Subcutaneous abdominal adipose tissue (tissue), 5 donors: ENCODE data around the gene TMEM11.
"Not testable (repeated sequence)": the region's sequence is repeated elsewhere in the genome, so short reads cannot be mapped to it uniquely, and the experiment has no call there.

Experiments used
- H3K27ac ChIP-seq: one replicate; pipeline ENCODE4 v1.7.0; 2013; ENCODE audit warnings: low read depth, mild to moderate bottlenecking, inconsistent platforms, low read length, moderate library complexity
- H3K27me3 ChIP-seq, 5 donors: one replicate each; pipeline ENCODE4 v1.7.0; 2013; ENCODE audit warnings: low read length in 5 of 5, inconsistent platforms in 1 of 5; ENCODE audit not compliant: control insufficient read depth in 5 of 5, insufficient read depth in 4 of 5
- H3K36me3 ChIP-seq, 5 donors: one replicate each; pipeline ENCODE4 v1.7.0; 2013; ENCODE audit warnings: low read length in 5 of 5; ENCODE audit not compliant: control insufficient read depth in 5 of 5, insufficient read depth in 5 of 5
- H3K4me1 ChIP-seq, 5 donors: one replicate each; pipeline ENCODE4 v1.7.0; 2013; ENCODE audit warnings: low read length in 5 of 5, mild to moderate bottlenecking in 3 of 5, moderate library complexity in 1 of 5; ENCODE audit not compliant: control insufficient read depth in 5 of 5, insufficient read depth in 5 of 5
- H3K4me3 ChIP-seq, 5 donors: one replicate each; pipeline ENCODE4 v1.7.0; 2013; ENCODE audit warnings: low read length in 5 of 5, low read depth in 1 of 5
- H3K9ac ChIP-seq, 5 donors: one replicate each; pipeline ENCODE4 v1.7.0; 2013; ENCODE audit warnings: low read length in 5 of 5, mild to moderate bottlenecking in 4 of 5, moderate library complexity in 3 of 5
- H3K9me3 ChIP-seq, 5 donors: one replicate each; pipeline ENCODE4 v1.7.0; 2013; ENCODE audit warnings: low read length in 5 of 5; ENCODE audit not compliant: control insufficient read depth in 5 of 5
- donor health status: healthy.
- donor health status: healthy.
- donor health status: healthy.
- donor health status: healthy.
- donor health status: healthy.

The TMEM11 gene

DNA sequence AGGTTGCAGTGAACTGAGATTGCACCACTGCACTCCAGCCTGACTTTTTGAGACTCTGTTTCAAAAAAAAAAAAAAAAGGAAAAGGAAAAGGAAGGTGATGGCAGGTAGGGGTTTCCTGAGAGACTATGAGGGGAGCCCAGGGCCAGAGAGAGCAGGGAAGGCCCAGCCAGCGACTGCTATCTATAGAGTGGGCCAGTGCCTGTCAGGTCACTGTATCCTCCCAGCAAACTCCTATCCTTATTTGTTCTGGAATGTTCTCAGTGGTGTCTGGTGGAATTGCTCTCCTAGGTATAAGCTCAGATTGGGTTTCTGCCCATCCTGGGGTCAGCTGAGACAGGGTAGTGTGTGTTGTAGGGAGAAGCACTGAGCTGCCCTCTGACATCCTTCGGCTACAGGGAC lies 14.9 kb upstream of the TMEM11 start:
- Histone ChIP-seq H3K27ac (no peak overlapping the region), H3K27me3 (no peaks in the 10 kb centered on the region), H3K9me3 (peaks cover 0 to 8% (median 4%) of the 10 kb centered on the region in 5 donors), H3K36me3 (no peaks in the 10 kb centered on the region), H3K4me3 (no peak overlapping the region), H3K4me1 (peaks cover 1 to 16% (median 11%) of the 10 kb centered on the region in 5 donors), H3K9ac (no peak overlapping the region)

DNA sequence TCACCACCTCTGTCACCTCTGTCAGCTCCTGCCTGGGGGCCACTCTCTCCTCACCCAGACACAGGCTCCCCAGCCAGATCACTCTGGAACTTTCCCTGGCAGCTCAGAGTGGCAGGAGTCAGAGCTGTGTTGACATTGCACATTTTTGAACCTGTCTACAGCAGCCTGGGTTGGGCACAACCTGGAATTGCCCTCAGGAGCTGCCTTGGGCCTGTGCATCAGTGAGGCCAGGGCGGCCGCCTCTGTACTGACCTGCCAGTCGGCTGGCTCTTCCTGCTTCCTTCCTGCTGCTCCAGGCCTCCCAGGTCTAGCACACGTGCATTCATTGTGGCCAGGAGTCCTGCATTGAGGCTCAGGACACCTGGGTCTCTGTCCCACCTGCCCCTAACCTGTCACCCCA lies 14.2 kb upstream of the TMEM11 start:
- no peak overlapping the region for H3K4me3 ChIP-seq
- no peak overlapping the region for H3K9ac ChIP-seq
- H3K9me3 ChIP-seq = peaks cover 0 to 6% (median 4%) of the 10 kb centered on the region in 5 donors

DNA sequence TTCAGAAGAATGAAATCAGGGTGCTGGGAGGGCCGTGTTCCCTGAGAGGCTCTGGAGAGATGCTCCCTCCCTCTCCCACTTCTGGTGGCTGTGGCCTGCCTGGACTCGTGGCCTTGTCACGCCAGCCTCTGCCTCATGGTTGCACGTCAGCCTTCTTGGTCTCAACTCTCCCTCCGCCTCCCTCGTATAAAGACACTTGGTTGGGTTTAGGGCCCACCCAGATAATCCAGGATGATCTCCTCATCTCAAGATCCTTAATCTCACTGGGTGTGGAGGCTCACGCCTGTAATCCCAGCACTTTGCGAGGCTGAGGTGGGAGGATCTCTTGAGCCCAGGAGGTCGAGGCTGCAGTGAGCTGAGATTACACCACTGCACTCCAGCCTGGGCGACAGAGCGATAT lies 13.3 kb upstream of the TMEM11 start:
- H3K36me3 ChIP-seq, H3K4me3 ChIP-seq, H3K27ac ChIP-seq, H3K27me3 ChIP-seq, H3K9ac ChIP-seq, H3K9me3 ChIP-seq: not testable (repeated sequence)
- H3K4me1 ChIP-seq = peaks cover 0 to 13% (median 6%) of the 10 kb centered on the region in 5 donors

More for the DNA sequence above, 14.2 kb upstream of the TMEM11 start:
- H3K27ac ChIP-seq = no peak overlapping the region
- no peaks in the 10 kb centered on the region for H3K36me3 ChIP-seq
- no peaks in the 10 kb centered on the region for H3K27me3 ChIP-seq
- H3K4me1 ChIP-seq = peaks cover 0 to 13% (median 6%) of the 10 kb centered on the region in 5 donors

DNA sequence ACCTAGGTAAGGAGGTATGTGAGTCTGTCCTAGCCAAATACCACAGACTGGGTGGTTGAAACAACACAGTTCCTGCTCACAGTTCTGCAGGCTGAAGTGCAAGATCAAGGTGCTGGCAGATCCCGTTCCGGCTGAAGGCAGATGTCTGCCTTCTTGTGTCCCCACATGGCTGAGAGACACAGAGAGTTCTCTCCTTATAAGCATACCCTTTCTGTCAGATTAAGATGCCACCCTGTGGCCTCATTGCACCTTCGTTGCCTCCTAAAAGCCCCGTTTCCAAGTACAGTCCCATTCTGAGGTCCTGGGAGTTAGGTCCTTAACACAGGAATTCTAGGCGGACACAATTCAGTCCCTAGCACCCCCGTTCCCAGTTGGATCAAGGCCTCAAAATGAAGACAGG lies 9.1 kb upstream of the TMEM11 start:
- Histone ChIP-seq H3K4me3 (no peak overlapping the region), H3K36me3 (peaks cover 0 to 6% (median 0%) of the 10 kb centered on the region in 5 donors), H3K27me3 (no peaks in the 10 kb centered on the region), H3K9me3 (no peaks in the 10 kb centered on the region), H3K27ac (no peak overlapping the region), H3K4me1 (peaks cover 0 to 17% (median 11%) of the 10 kb centered on the region in 5 donors), H3K9ac (no peak overlapping the region)

DNA sequence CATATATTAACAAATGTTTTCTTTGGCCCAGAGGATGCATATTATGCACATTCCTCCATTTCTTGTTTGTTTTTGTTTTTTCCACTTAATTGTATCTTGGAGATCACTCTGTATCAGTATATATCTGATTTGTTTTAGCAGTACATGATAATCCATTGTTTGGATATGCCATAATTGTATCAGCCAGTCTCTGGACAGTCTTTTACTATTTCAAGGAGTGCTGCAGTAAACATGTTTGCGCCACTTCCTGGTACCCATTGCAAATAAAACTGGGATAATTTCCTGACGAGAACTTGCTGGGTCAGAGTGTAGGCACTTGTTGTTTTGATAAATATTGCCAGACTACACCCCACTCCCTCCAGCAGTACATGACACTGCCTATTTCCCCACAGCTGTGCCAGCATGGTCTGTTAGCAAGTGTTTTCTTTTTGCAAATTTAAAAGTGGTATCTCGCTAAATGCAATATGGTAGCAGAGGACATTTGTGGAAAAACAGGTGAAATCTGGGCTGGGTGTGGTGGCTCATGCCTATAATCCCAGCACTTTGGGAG lies 4.9 kb upstream of the TMEM11 start:
- Histone ChIP-seq H3K4me1 (peaks cover 5 to 25% (median 23%) of the 10 kb centered on the region in 5 donors), H3K9me3 (no peaks in the 10 kb centered on the region), H3K36me3 (peaks cover 0 to 6% (median 0%) of the 10 kb centered on the region in 5 donors), H3K9ac (no peak overlapping the region), H3K27me3 (no peaks in the 10 kb centered on the region), H3K27ac (no peak overlapping the region), H3K4me3 (no peak overlapping the region)

GRCh38 chr17:21218101-21218500 lies 4.1 kb upstream of the TMEM11 start:
- Histone ChIP-seq H3K9ac (no peak overlapping the region), H3K4me3 (no peak overlapping the region), H3K4me1 (peaks cover 6 to 30% (median 28%) of the 10 kb centered on the region in 5 donors), H3K9me3 (no peaks in the 10 kb centered on the region), H3K36me3 (peaks cover 0 to 6% (median 0%) of the 10 kb centered on the region in 5 donors), H3K27me3 (no peaks in the 10 kb centered on the region), H3K27ac (no peak overlapping the region)

DNA sequence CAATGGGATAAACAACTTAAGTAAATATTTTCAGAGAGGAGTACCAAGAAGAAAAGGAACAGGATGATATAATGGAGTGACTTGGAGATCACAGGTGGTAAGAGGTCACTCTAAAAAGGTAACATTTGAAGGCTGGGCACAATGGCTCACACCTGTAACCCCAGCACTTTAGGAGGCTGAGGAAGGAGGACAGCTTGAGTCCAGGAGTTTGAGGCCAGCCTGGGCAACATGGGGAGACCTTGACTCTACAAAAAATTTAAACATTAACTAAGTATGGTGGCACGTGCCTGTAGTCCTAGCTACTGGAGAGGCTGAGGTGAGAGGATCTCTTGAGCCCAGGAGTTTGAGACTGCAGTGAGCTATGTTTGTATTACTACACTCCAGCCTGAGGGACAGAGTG lies 3.4 kb upstream of the TMEM11 start:
- H3K4me1 ChIP-seq = peaks cover 13 to 37% (median 36%) of the 10 kb centered on the region in 5 donors
- H3K27ac ChIP-seq = no peak overlapping the region
- no peak overlapping the region for H3K9ac ChIP-seq

GRCh38 chr17:21215935-21216334 lies 2.0 kb upstream of the TMEM11 start:
- H3K4me3 ChIP-seq = no peak overlapping the region
- H3K36me3 ChIP-seq = peaks cover 0 to 3% (median under 1%) of the 10 kb centered on the region in 5 donors
- no peak overlapping the region for H3K27ac ChIP-seq
- H3K9ac ChIP-seq = no peak overlapping the region
- no peaks in the 10 kb centered on the region for H3K9me3 ChIP-seq
- no peaks in the 10 kb centered on the region for H3K27me3 ChIP-seq
- H3K4me1 ChIP-seq = peaks cover 16 to 52% (median 50%) of the 10 kb centered on the region in 5 donors

More for the DNA sequence above, 3.4 kb upstream of the TMEM11 start:
- Histone ChIP-seq H3K36me3 (peaks cover 0 to 6% (median 0%) of the 10 kb centered on the region in 5 donors), H3K4me3 (no peak overlapping the region), H3K9me3 (no peaks in the 10 kb centered on the region), H3K27me3 (no peaks in the 10 kb centered on the region)

DNA sequence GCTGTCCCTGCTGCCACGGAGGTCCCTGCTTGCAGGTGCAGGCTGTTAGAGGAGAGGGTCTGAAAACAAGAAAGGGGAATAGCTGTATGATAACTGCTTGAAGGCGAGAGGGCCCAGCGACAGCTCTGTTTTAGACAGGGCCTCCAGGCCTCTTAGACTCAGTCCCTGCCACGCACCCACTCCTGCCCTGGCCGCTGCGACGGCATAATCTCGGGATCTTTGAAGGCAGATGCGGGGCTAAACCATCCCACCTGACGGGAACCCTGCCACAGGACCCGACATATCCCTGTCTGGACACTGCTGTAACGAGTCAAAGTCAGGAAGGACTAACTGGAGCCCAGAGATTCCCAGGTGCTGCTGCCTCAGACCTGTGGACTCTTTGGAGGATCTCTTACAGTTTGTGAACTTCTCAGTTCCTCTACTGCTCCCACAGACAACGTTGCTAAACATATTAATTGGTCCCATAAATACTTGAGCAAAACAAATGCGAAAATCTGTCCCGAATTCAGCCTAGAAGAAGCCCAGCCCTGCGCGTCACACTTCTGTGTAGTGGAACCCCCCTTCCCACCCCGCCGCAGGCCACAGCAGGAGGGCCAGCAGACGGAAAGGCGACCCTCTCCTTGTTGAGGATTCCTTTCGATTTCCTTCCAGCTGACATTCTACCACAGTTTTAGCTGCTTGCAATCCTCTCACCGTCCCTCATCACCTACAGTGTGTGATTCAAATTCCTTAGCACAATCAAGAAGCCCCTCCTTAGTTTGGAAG lies 998 bp upstream of the TMEM11 start:
- Histone ChIP-seq H3K4me3 (peak overlapping the region; percentile 71 to 96 (median 89)), H3K9ac (peak overlapping the region; percentile 93 to 97 (median 95)), H3K4me1 (peaks cover 20 to 61% (median 59%) of the 10 kb centered on the region in 5 donors), H3K36me3 (peaks cover 0 to 10% (median 8%) of the 10 kb centered on the region in 5 donors), H3K27ac (peak overlapping the region; percentile 94), H3K27me3 (no peaks in the 10 kb centered on the region), H3K9me3 (no peaks in the 10 kb centered on the region)

DNA sequence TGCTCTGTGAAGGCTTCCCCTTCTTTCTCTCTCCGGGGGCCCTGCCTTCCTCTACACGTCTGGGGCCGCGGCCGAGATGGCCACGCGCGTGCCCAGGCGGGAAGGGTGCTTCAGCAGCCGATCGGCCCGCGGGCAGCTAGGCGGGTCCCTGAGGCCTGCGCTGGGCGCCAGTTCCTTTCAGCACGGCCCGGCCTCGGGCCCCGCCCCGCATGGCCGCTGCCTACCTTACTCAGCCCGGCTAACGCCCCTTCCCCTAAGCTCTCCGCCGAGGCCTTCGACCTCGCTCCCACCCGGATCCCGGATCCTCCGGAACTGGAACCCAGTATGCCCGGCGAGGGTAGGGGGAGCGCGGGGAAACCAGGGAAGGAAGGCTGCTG lies 335 bp downstream of the TMEM11 start:
- peaks cover 0 to 20% (median 10%) of the 10 kb centered on the region in 5 donors for H3K36me3 ChIP-seq
- no peaks in the 10 kb centered on the region for H3K9me3 ChIP-seq
- H3K9ac ChIP-seq = peak overlapping the region; percentile 53 to 97 (median 93)
- H3K27ac ChIP-seq = peak overlapping the region; percentile 94
- H3K4me3 ChIP-seq = peak overlapping the region; percentile 87 to 96 (median 89)
- peaks cover 20 to 70% (median 64%) of the 10 kb centered on the region in 5 donors for H3K4me1 ChIP-seq
- H3K27me3 ChIP-seq = no peaks in the 10 kb centered on the region
